ENCODE data around the gene POU4F1.

POU4F1 gene

GRCh38 chr13:78589206-78589605, 14.1 kb downstream of the POU4F1 start:
- no peak for DNase-seq

- DNase-seq: no peak
These were observed 16.0 kb downstream of the POU4F1 start for GRCh38 chr13:78587395-78587794.

- no peak for DNase-seq
These were observed 16.6 kb downstream of the POU4F1 start for GRCh38 chr13:78586706-78587105.

GRCh38 chr13:78576261-78576660, 27.1 kb downstream of the POU4F1 start:
- DNase-seq: no peak

GRCh38 chr13:78572459-78572858, 30.9 kb downstream of the POU4F1 start:
- no peak for DNase-seq

GRCh38 chr13:78569029-78569428, 34.3 kb downstream of the POU4F1 start:
- DNase-seq: no peak

GRCh38 chr13:78566631-78567030, 36.7 kb downstream of the POU4F1 start:
- no peak for DNase-seq

- DNase-seq: no peak
These were observed 41.0 kb downstream of the POU4F1 start for GRCh38 chr13:78562237-78562889.

Data from CD4-positive, alpha-beta T cell treated with Interferon alpha-2 for 1 hour (primary cell).